ENCODE results near the gene KMT2C.
A peak's percentile ranks its signal among the peaks of the same experiment; 100 is the strongest.

KMT2C gene

DNA sequence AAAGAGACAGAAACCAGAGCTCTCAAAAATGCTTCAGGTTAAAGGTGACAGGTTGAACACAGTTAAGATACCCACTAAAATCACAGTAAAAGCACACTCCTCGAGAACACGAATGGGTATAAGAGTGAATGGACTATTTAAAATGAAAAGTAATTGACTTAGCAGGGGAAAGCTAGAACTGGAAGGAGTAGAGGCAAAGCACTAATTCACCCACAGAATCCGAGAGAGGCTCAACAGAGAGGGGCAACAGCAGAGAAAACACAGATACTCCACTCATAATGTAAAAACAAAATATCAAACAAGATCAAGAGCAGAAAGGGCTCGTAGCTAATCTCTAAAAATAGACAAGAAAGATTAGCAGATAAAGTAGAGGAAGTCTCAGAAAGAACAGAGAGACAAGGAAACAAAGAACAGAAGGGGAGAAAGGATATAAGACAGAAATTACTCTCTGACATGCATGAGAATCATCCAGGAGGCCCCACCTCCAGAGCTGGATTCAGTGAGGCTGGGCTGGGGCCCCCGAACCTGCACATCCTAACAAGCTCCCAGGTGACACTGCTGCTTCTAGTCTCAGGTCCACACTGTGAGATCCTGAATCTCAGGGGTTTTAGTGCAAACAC is 292.7 kb downstream of the KMT2C start:
- peak overlapping the region; percentile 17 for H3K4me2 ChIP-seq (ENCODE audit: low read depth, low read length, poor library complexity, severe bottlenecking)
- no peaks in the 10 kb centered on the region for H3K79me2 ChIP-seq (ENCODE audit: insufficient read depth, low read length)
- peaks cover 6% of the 10 kb centered on the region for H3K4me1 ChIP-seq (ENCODE audit: insufficient read depth, low read length, poor library complexity, severe bottlenecking)
- no peak for TF ChIP-seq CTCF (conservative IDR thresholded peaks at IDR 0.05; ENCODE audit: low read length)
- TF ChIP-seq EZH2phosphoT487 (IDR thresholded peaks at IDR 0.05; ENCODE audit: borderline replicate concordance): no peak
- H3K9me2 ChIP-seq (replicated peaks; ENCODE audit: low read depth, low read length): no peaks in the 10 kb centered on the region
- no peak overlapping the region for H2AFZ ChIP-seq (ENCODE audit: low read length)
- no peaks in the 10 kb centered on the region for H3K9me3 ChIP-seq (ENCODE audit: insufficient read depth, low read depth, low read length)
- H4K20me1 ChIP-seq (ENCODE audit: insufficient read depth, low read length, poor library complexity, severe bottlenecking): no peaks in the 10 kb centered on the region
- no peak overlapping the region for H3K4me3 ChIP-seq (ENCODE audit: low read length, poor library complexity, severe bottlenecking)
- no peaks in the 10 kb centered on the region for H3F3A ChIP-seq (ENCODE audit: low read depth)
- no peaks in the 10 kb centered on the region for H3K27me3 ChIP-seq (ENCODE audit: insufficient read depth, low read length, poor library complexity, severe bottlenecking)
- peaks cover 86% of the 10 kb centered on the region; the same call in 1 of the 2 replicates for H3K36me3 ChIP-seq (ENCODE audit: insufficient read depth, low read length)
- H3K9ac ChIP-seq (ENCODE audit: low read depth, low read length, poor library complexity, severe bottlenecking): no peak overlapping the region

DNA sequence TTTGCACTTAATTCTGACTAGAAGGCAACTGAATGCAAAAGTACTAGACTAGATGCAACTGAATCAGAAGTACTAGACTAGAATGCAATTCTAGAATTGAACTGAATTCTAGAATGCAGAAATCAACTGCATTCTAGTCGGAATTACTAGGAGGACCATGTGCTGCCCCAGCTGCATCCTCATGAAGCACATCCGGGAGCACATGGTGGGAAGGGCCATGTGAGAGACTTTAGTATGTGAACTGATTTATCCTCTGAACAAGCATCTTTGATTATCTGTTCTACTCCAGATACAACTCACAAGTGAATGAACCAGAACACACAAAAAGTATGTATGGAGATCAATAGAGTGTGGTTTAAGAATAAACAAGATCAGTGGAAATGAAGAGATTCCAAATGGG is 295.2 kb downstream of the KMT2C start:
- H3F3A ChIP-seq (ENCODE audit: low read depth): no peaks in the 10 kb centered on the region
- no peak overlapping the region for H2AFZ ChIP-seq (ENCODE audit: low read length)
- H3K27me3 ChIP-seq (ENCODE audit: insufficient read depth, low read length, poor library complexity, severe bottlenecking): no peaks in the 10 kb centered on the region
- H3K4me3 ChIP-seq (ENCODE audit: low read length, poor library complexity, severe bottlenecking): no peak overlapping the region
- no peak for TF ChIP-seq CTCF (conservative IDR thresholded peaks at IDR 0.05; ENCODE audit: low read length)
- no peak for TF ChIP-seq EZH2phosphoT487 (IDR thresholded peaks at IDR 0.05; ENCODE audit: borderline replicate concordance)
- H3K9ac ChIP-seq (ENCODE audit: low read depth, low read length, poor library complexity, severe bottlenecking): no peak overlapping the region
- no peaks in the 10 kb centered on the region for H3K9me2 ChIP-seq (replicated peaks; ENCODE audit: low read depth, low read length)
- H3K9me3 ChIP-seq (ENCODE audit: insufficient read depth, low read depth, low read length): no peaks in the 10 kb centered on the region
- H4K20me1 ChIP-seq (ENCODE audit: insufficient read depth, low read length, poor library complexity, severe bottlenecking): no peaks in the 10 kb centered on the region
- H3K4me2 ChIP-seq (ENCODE audit: low read depth, low read length, poor library complexity, severe bottlenecking): no peak overlapping the region
- peaks cover 74% of the 10 kb centered on the region; the same call in 1 of the 2 replicates for H3K36me3 ChIP-seq (ENCODE audit: insufficient read depth, low read length)
- no peaks in the 10 kb centered on the region for H3K79me2 ChIP-seq (ENCODE audit: insufficient read depth, low read length)
- H3K4me1 ChIP-seq (ENCODE audit: insufficient read depth, low read length, poor library complexity, severe bottlenecking): peaks cover 6% of the 10 kb centered on the region

DNA sequence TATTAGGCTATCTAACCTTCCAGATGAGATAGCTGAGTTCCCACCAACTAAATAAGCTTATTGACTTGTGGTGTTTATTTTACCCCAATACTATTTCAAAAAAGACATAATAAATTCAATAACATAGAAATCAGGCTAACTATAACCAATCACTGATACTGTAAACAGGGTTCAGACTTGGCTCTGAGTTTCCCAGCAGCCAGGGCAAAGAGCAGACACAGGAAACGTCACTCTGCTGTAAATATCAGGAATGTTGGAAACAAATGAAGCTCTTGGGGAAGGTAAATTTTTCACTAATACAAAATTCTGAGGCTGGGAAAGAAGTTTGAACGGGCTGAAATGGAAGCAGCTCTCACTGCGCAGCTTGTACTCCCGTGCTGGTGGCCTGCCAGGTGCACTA is 295.7 kb downstream of the KMT2C start:
- Histone ChIP-seq H3K9me3 (ENCODE audit: insufficient read depth, low read depth, low read length) (no peaks in the 10 kb centered on the region), H3F3A (ENCODE audit: low read depth) (no peaks in the 10 kb centered on the region), H3K36me3 (ENCODE audit: insufficient read depth, low read length) (peaks cover 69% of the 10 kb centered on the region; the same call in 1 of the 2 replicates), H3K4me3 (ENCODE audit: low read length, poor library complexity, severe bottlenecking) (no peak overlapping the region), H3K27me3 (ENCODE audit: insufficient read depth, low read length, poor library complexity, severe bottlenecking) (no peaks in the 10 kb centered on the region), H2AFZ (ENCODE audit: low read length) (no peak overlapping the region), H3K79me2 (ENCODE audit: insufficient read depth, low read length) (no peaks in the 10 kb centered on the region), H4K20me1 (ENCODE audit: insufficient read depth, low read length, poor library complexity, severe bottlenecking) (no peaks in the 10 kb centered on the region), H3K4me2 (ENCODE audit: low read depth, low read length, poor library complexity, severe bottlenecking) (no peak overlapping the region), H3K9ac (ENCODE audit: low read depth, low read length, poor library complexity, severe bottlenecking) (no peak overlapping the region), H3K4me1 (ENCODE audit: insufficient read depth, low read length, poor library complexity, severe bottlenecking) (peaks cover 6% of the 10 kb centered on the region), H3K9me2 (replicated peaks; ENCODE audit: low read depth, low read length) (no peaks in the 10 kb centered on the region)
- TF ChIP-seq EZH2phosphoT487 (IDR thresholded peaks at IDR 0.05; ENCODE audit: borderline replicate concordance) (no peak), CTCF (conservative IDR thresholded peaks at IDR 0.05; ENCODE audit: low read length) (no peak)

Data from Loucy (cell line).